Breast epithelium (tissue), 3 donors: ENCODE results near the gene ANKRD44.

Experiments
- CTCF ChIP-seq, 3 donors: fragments of 450-650 bp; IDR thresholded peaks; one replicate each; pipeline ENCODE4 v1.5.1; 2016 to 2017; ENCODE audit warnings: antibody characterized with exemption in 3 of 3, mild to moderate bottlenecking in 3 of 3, moderate library complexity in 3 of 3
- POLR2AphosphoS5 ChIP-seq, 3 donors: sonication (generic); formaldehyde crosslinking; IDR thresholded peaks; one replicate each; pipeline ENCODE4 v1.6.1; 2017; ENCODE audit warnings: antibody characterized with exemption in 3 of 3

GRCh38 chr2:197276156-197276555 lies 34.4 kb downstream of the ANKRD44 start:
- TF ChIP-seq CTCF (IDR thresholded peaks at IDR 0.05) (no peak), POLR2AphosphoS5 (IDR thresholded peaks at IDR 0.05) (no peak)
